TTC549 (cell line): ENCODE measurements around the gene SAE1.
"Not testable (repeated sequence)": the region's sequence is repeated elsewhere in the genome, so short reads cannot be mapped to it uniquely, and the experiment has no call there.

Source experiments
- FAIRE-seq: peaks from 2 replicates; lab custom pipeline; 2012; peaks lifted over from hg19 to GRCh38; lab: Jason Lieb, UNC

Gene SAE1

DNA sequence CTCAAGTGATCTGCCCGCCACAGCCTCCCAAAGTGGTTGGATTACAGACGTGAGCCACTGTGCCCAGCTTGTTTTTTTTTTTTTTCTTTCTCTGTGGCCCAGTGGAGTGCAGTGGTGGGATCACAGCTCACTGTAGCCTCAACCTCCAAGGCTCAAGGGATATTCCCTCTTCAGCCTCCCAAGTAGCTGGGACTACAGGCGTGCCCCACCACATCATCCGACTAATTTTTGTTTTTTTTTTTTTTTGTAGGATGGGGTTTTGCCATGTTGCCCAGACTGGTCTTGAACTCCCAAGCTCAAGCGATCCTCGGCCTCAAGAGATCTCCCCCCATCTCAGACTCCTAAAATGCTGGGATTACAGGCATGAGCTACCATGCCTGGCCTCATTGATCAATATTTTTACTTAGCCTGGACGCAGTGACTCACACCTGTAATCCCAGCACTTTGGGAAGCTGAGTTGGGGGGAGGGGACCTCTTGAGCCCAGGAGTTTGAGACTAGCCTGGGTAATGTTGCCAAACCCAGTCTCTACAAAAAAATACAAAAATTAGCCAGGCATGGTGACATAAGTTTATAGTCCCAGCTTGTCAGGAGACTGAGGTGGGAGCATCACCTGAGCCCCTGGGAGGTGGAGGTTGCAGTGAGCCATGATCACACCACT is 1.7 kb downstream of the SAE1 start:
- no peak for FAIRE-seq

DNA sequence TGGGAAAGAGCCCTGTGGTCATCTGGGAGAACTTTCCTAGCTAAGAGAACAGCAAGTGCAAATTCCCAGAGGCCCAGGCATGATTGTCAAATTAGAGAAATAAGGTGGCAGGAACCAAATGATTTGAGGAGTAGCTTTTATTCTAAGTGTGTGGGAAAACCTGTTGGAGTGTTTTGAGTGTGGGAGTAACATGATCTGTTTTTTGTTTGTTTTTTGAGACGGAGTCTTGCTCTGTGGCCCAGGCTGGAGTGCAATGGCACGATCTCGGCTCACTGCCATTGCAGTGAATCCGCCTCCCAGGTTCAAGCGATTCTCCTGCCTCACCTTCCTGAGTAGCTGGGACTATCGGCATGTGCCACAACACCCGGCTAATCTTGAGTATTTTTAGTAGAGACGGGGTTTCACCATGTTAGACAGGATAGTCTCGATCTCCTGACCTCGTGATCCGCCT is 2.4 kb downstream of the SAE1 start:
- FAIRE-seq, result no peak

DNA sequence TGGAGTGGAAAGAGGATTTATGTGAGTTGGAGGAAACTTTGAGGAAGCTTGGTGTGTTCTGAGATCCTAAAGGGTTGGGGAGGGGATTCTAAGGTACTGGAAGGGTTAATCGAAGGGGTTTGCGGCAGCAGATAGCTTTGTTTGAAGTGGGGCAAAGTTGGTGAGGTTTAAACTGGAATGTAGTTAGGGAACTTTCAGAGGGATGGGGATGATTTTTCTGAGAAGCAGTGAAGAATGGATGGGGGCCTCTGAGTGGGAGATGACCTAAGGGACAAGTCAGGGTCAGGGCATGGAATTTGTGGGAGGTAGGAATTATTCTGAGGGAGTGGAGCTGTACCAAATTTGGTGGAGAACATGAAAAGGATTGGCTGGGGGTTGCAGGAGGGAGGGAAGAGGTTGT is 3.9 kb downstream of the SAE1 start:
- no peak for FAIRE-seq

GRCh38 chr19:47135156-47135555 is 4.5 kb downstream of the SAE1 start:
- FAIRE-seq, result no peak

DNA sequence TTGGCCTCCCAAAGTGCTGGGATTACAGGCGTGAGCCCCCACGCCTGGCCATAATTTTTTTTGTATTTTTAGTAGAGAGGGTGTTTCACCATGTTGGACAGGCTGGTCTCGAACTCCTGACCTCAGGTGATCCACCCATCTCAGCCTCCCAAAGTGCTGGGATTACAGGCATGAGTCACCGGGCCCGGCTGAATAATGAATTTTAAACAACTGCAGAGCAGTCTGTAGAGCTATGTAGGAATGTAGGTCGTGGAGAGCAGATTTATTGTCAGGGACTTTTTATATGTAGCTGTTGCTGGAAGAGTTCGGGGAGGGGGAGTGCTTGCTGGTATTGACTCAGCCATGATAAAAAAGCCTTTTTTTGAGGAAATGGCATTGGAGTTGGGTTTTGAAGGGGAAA is 10.6 kb downstream of the SAE1 start:
- not testable (repeated sequence) for FAIRE-seq

DNA sequence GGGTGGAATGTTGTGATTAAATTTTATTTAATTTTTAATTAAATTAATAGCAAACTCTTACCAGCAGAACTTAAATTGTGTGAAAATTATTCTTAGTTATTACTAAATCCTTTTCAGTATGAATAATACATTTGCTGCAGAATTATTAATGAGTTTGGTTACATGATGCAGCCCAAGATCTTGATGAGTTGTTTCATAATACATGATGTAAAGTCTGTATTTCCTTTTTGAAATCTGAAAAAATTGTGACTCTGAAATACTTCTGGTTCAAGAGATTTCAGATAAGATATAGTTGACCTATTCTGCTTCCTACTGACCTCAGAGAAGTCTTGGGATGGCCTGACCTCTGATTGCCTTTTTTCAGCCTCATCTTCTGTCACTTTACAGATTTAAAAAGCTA is 11.1 kb downstream of the SAE1 start:
- FAIRE-seq, result no peak

DNA sequence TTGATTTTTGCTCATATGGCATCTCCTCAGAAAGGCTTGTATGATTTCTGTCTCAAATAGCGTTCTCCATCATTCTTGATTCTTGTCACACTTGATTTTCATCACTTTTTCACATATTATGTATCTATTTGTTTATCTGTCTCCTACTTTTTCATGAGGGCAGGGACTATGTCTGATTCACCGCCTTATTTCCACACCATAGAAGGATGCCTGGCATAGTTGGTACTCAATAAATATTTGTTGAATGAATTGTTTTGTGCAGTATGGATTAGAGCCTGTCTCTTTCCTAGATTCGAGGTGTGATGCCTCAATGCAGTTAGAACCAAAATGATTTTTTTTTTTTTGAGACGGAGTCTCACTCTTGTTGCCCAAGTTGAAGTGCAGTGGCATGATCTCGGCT is 12.1 kb downstream of the SAE1 start:
- no peak for FAIRE-seq

GRCh38 chr19:47143322-47144073 is 12.9 kb downstream of the SAE1 start:
- no peak for FAIRE-seq

DNA sequence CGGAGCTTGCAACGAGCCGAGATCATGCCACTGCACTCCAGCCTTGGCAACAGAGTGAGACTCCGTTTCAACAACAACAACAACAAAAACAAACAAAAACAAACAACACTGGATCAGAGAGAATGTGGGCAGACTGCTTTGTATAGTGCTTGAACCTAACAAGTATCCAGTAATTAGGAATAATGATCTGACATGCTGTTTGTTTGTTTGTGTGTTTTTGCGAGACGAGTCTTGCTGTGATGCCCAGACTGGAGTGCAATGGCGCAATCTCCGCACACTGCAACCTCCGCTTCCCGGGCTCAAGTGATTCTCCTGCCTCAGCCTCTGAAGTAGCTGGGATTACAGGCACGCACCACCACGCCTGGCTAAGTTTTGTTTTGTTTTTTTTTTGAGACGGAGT is 14.0 kb downstream of the SAE1 start:
- FAIRE-seq, result no peak

GRCh38 chr19:47145639-47146486 is 15.2 kb downstream of the SAE1 start:
- FAIRE-seq, result no peak

DNA sequence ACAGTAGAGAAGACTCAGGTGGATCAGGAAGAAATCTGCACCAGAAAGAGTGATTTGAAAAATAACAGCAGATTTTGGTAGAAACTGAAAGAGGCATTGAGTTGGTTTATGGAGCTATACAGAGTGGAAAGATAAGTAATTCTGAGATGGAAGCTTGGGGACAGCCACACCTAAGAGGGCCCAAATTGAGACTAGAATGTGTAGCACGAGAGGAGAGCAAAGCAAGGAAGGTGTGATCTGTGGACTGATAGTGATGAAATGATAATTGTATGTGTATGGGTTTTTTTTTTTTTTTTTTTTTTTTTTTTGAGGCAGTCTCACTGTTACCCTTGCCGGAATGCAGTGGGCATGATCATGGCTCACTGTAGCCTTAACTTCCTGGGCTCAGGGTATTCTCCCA is 16.3 kb downstream of the SAE1 start:
- FAIRE-seq, result no peak

DNA sequence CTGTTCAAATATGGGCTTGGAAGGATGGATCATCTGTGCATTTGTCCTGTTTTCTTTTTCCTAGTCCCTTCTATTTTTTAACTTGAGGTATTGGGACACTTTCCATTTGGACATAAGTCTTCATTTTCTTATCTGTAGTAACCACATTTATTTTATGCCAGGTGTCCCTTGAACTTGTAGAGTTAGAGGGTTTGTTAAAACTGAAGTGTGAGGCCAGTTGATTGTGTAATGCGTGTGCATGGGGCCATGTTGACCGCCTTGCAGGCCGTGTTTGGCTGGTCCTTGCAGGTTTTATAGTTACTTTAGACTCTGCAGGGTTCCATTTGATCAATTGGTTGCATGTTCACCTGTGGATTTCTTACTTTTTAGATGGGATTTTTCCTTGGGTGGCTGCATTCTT is 21.0 kb downstream of the SAE1 start:
- FAIRE-seq, result no peak

- no peak for FAIRE-seq
Measured at GRCh38 chr19:47152205-47152604, 21.6 kb downstream of the SAE1 start.

GRCh38 chr19:47152632-47153031 is 22.0 kb downstream of the SAE1 start:
- no peak for FAIRE-seq

GRCh38 chr19:47153266-47153665 is 22.6 kb downstream of the SAE1 start:
- no peak for FAIRE-seq

DNA sequence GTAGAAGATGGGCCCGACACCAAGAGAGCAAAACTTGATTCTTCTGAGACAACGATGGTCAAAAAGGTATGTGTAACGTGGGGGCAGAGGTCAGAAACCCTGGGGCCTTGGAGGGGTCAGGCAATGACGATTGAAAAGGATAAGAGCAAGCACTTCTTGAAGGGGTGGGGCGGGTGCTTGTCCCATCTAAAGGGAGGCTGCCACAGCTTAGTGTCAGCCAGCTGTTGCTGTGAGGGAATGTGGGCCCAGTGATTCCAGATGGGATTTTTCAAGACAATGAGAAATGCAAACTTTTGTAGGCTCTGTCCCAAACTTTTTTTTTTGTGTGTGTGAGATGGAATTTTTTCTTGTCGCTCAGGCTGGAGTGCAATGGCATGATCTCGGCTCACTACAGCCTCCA is 24.5 kb downstream of the SAE1 start:
- FAIRE-seq, result no peak

DNA sequence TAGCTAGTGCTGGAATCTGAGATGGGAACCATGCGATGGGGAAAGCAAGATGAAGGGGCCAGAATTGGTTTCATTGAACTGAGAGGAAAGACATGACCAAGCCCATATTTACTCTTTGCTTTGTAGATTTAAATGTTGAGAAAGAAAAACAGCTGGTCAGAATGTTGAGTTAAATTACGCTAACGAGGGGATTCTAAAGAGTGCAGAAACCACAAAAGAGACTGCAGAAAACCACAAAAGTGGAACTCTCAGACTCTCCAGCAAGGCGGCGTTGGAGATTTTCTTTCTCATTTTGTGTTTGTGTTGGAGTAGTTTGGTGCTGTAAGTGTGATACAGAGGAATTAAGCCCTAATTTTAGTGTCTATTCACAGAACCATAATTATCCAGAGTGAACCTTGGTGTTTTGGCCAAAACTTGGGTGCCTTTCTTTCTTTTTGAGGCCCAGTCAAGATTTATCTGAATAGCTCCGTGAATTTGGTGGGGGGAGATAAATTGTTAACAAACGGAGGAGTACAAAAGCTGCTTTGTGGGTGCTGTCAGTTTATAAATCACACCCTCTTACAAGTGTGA is 26.3 kb downstream of the SAE1 start:
- FAIRE-seq, result no peak

DNA sequence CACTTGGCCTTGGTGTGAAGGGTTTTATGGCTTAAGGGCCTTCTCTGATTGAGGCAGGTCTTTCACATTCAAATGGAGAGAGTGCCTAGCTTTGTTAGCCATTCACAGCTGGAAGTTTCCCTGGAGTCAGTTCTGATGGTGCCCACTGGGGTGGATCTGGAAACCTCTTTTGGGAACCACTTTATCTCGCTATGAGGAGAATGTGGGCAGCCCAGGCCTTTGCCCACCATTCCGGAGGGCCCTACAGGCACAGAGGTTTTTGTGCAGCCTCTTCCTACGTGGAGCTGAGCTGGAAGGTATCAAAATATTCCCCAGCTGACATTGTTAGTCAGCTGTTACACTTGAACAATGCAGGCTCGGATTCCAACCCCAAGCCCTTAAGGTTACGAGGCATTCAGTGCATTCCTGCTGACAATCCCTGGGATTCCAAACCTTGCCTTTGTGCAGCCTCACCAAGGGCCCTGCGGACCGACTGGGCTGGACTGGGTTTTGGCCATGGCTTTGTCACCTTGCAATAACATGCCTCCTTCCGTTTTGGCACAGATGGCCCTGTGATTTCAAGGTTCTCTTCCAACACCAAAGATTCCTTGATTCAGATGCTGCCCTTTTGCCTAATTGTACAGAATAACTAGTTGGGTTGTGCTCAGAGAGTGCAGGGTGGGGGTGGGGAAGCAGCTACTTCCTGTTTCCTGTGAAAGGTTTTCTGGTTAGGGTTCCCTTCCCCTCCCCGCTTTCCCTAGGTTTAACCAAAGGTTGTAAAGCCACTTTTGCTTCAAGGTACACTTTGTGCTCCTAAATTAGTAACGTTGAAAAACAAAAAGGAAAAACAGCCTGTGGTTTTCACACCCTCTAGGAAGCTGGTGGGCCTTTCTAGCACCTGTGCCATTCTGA is 27.0 kb downstream of the SAE1 start:
- no peak for FAIRE-seq

GRCh38 chr19:47158367-47158791 is 27.7 kb downstream of the SAE1 start:
- FAIRE-seq, result no peak

GRCh38 chr19:47158879-47159503 is 28.4 kb downstream of the SAE1 start:
- no peak for FAIRE-seq

- no peak for FAIRE-seq
Measured at GRCh38 chr19:47161876-47162489, 31.3 kb downstream of the SAE1 start.
